GM21526 (cell line): Measurements from ENCODE around the gene PLEKHM2.
"Not testable (repeated sequence)": the region's sequence is repeated elsewhere in the genome, so short reads cannot be mapped to it uniquely, and the experiment has no call there.

Experiments used
- ATAC-seq: cut with Tn5 transposase; IDR thresholded peaks from one replicate; pipeline ENCODE4 v1.9.1; 2021; ENCODE audit warnings: moderate library complexity; ENCODE audit not compliant: unreplicated experiment, low FRiP score

Gene PLEKHM2

GRCh38 chr1:15698201-15698600, 14.1 kb downstream of the PLEKHM2 start:
- no peak for ATAC-seq

- ATAC-seq: not testable (repeated sequence)
Observed at GRCh38 chr1:15699321-15699720, 15.2 kb downstream of the PLEKHM2 start.

- no peak for ATAC-seq
Observed at GRCh38 chr1:15700508-15700907, 16.4 kb downstream of the PLEKHM2 start.

GRCh38 chr1:15701784-15702183, 17.7 kb downstream of the PLEKHM2 start:
- no peak for ATAC-seq

GRCh38 chr1:15702722-15703550, 18.8 kb downstream of the PLEKHM2 start:
- no peak for ATAC-seq

GRCh38 chr1:15703562-15703961, 19.4 kb downstream of the PLEKHM2 start:
- no peak for ATAC-seq

- no peak for ATAC-seq
Observed at GRCh38 chr1:15704526-15705183, 20.5 kb downstream of the PLEKHM2 start.

- no peak for ATAC-seq
Observed at GRCh38 chr1:15705184-15705566, 21.1 kb downstream of the PLEKHM2 start.

GRCh38 chr1:15706751-15707150, 22.6 kb downstream of the PLEKHM2 start:
- ATAC-seq: no peak

GRCh38 chr1:15707239-15707925, 23.3 kb downstream of the PLEKHM2 start:
- ATAC-seq: no peak

- no peak for ATAC-seq
Observed at GRCh38 chr1:15708486-15709137, 24.5 kb downstream of the PLEKHM2 start.

GRCh38 chr1:15709226-15709625, 25.1 kb downstream of the PLEKHM2 start:
- ATAC-seq: no peak

- no peak for ATAC-seq
Observed at GRCh38 chr1:15712168-15712567, 28.0 kb downstream of the PLEKHM2 start.

- ATAC-seq: no peak
Observed at GRCh38 chr1:15714406-15715136, 30.5 kb downstream of the PLEKHM2 start.

GRCh38 chr1:15717418-15718125, 33.5 kb downstream of the PLEKHM2 start:
- no peak for ATAC-seq

- no peak for ATAC-seq
Observed at GRCh38 chr1:15718199-15718601, 34.1 kb downstream of the PLEKHM2 start.

GRCh38 chr1:15719381-15720120, 35.4 kb downstream of the PLEKHM2 start:
- no peak for ATAC-seq

GRCh38 chr1:15720861-15721260, 36.7 kb downstream of the PLEKHM2 start:
- ATAC-seq: no peak

- ATAC-seq: no peak
Observed at GRCh38 chr1:15722411-15722810, 38.3 kb downstream of the PLEKHM2 start.
